Adrenal gland (tissue), 5 donors: ENCODE data around the gene TBCK.

Source experiments
- CTCF ChIP-seq, 6 experiments: fragments of 450-650 bp in 4 of 6; fragments of 200-600 bp in 2 of 6; sonication (generic) in 1 of 6; IDR thresholded peaks; 1 replicate in 5 of 6; 2 replicates in 1 of 6; pipeline versions ENCODE4 v1.5.1 to v1.8.0; 2016 to 2021; ENCODE audit warnings: antibody characterized with exemption in 6 of 6, mild to moderate bottlenecking in 2 of 6, moderate library complexity in 1 of 6
- POLR2A ChIP-seq, 2 donors: fragments of 450-650 bp; IDR thresholded peaks; one replicate each; pipeline ENCODE4 v1.6.1; 2017; ENCODE audit warnings: antibody characterized with exemption in 2 of 2, mild to moderate bottlenecking in 2 of 2, moderate library complexity in 1 of 2
- donor health status: DM: no; HTN: no; CAD: no.

GRCh38 chr4:106065018-106065417 is 251.0 kb downstream of the TBCK start:
- TF ChIP-seq POLR2A (IDR thresholded peaks at IDR 0.05), result no peak
- no peak for TF ChIP-seq CTCF (IDR thresholded peaks at IDR 0.05)
